ENCODE results near the gene WWOX.

- TF ChIP-seq CTCF (IDR thresholded peaks at IDR 0.05) (no peak), POLR2A (IDR thresholded peaks at IDR 0.05) (no peak), POLR2AphosphoS5 (IDR thresholded peaks at IDR 0.05) (no peak)
Measured at GRCh38 chr16:78744796-78745107, 645.3 kb downstream of the WWOX start.
